Endodermal cell (in vitro differentiated cells): ENCODE results near the gene TCF20. TPM values are rescaled to one million over a fixed set of nuclear protein-coding genes. Genes with fewer than 3 reads are reported as not detected.

Experiments
- DNase-seq: peaks from one replicate; pipeline ENCODE4 v3.0.0-alpha.2; 2017
- H3K27ac ChIP-seq: 2 replicates; pipeline ENCODE4 v1.5.1; 2013; ENCODE audit warnings: mild to moderate bottlenecking, low read depth, low read length, moderate library complexity
- H3K27me3 ChIP-seq: 2 replicates; pipeline ENCODE4 v1.6.1; 2013; ENCODE audit warnings: mild to moderate bottlenecking, low read length, moderate library complexity; ENCODE audit not compliant: insufficient read depth, control insufficient read depth, poor library complexity, severe bottlenecking
- H3K36me3 ChIP-seq: 2 replicates; pipeline ENCODE4 v1.7.0; 2013; ENCODE audit warnings: mild to moderate bottlenecking, low read length, moderate library complexity; ENCODE audit not compliant: control insufficient read depth, insufficient read depth
- H3K4me1 ChIP-seq: one replicate; pipeline ENCODE4 v1.7.0; 2013; ENCODE audit warnings: low read length; ENCODE audit not compliant: control insufficient read depth, insufficient read depth
- H3K4me3 ChIP-seq: 2 replicates; pipeline ENCODE4 v1.5.1; 2013; ENCODE audit warnings: mild to moderate bottlenecking, low read length, moderate library complexity
- H3K9ac ChIP-seq: 2 replicates; pipeline ENCODE4 v1.6.1; 2013; ENCODE audit warnings: mild to moderate bottlenecking, low read length, moderate library complexity; ENCODE audit not compliant: poor library complexity, severe bottlenecking; ENCODE audit errors: extremely low read depth
- H3K9me3 ChIP-seq: 2 replicates; pipeline ENCODE4 v1.6.1; 2013; ENCODE audit warnings: mild to moderate bottlenecking, low read length, moderate library complexity; ENCODE audit not compliant: control insufficient read depth
- H3K27ac Mint-ChIP-seq: 2 replicates; pipeline ENCODE4 v1.8.0; 2020; ENCODE audit warnings: mixed read lengths
- H3K27me3 Mint-ChIP-seq: 2 replicates; pipeline ENCODE4 v1.8.0; 2021; ENCODE audit warnings: mild to moderate bottlenecking, mixed read lengths; ENCODE audit not compliant: insufficient read depth
- H3K36me3 Mint-ChIP-seq: 2 replicates; pipeline ENCODE4 v1.8.0; 2020; ENCODE audit warnings: low read depth, mixed read lengths
- H3K4me1 Mint-ChIP-seq: 2 replicates; pipeline ENCODE4 v1.8.0; 2020; ENCODE audit warnings: mixed read lengths
- H3K4me3 Mint-ChIP-seq: 2 replicates; pipeline ENCODE4 v1.8.0; 2020; ENCODE audit warnings: mild to moderate bottlenecking, moderate library complexity, mixed read lengths
- H3K9me3 Mint-ChIP-seq: 2 replicates; pipeline ENCODE4 v1.8.0; 2020; ENCODE audit warnings: mild to moderate bottlenecking, mixed read lengths
- CTCF ChIP-seq: fragments of 200-600 bp; sonication (generic); conservative IDR thresholded peaks from 2 replicates; pipeline ENCODE4 v1.5.0; 2021; ENCODE audit warnings: antibody characterized with exemption, mild to moderate bottlenecking
- WGBS, 2 experiments: methylation state at CpG; one replicate each; pipeline versions ENCODE4 v1.1.5 to v1.1.7; 2013; ENCODE audit warnings: missing lambda C conversion rate in 2 of 2, mixed read lengths in 1 of 2; ENCODE audit not compliant: insufficient coverage in 1 of 2, insufficient read length in 1 of 2; 5-methylcytosine and 5-hydroxymethylcytosine counted together
- total RNA-seq, 2 donors: library from RNA; stranded (reverse); fragmentation: NEBNext Ultra II Directional in 1 of 2; extraction: Animal tissue kit (Norgen Biotek cat#: 25700) in 1 of 2; gene quantifications; 2 replicates in 1 of 2; 3 replicates in 1 of 2; pipeline ENCODE4 v1.2.1, GENCODE V29; 2021

TCF20 gene
- total RNA-seq, 2 donors from 2014 or later: 113 to 134 TPM

- no peaks in the 10 kb centered on the region for H3K27me3 ChIP-seq
- H3K4me3 ChIP-seq: no peak overlapping the region
- no peaks in the 10 kb centered on the region for H3K9me3 Mint-ChIP-seq
- H3K36me3 Mint-ChIP-seq: peaks cover 6% of the 10 kb centered on the region
- DNase-seq: no peak
- H3K4me1 Mint-ChIP-seq: peaks cover 31% of the 10 kb centered on the region
- H3K27me3 Mint-ChIP-seq: no peaks in the 10 kb centered on the region
- peaks cover 10% of the 10 kb centered on the region for H3K4me1 ChIP-seq
- H3K36me3 ChIP-seq: peaks cover 4% of the 10 kb centered on the region
- no peak overlapping the region for H3K4me3 Mint-ChIP-seq
- no peak overlapping the region for H3K27ac Mint-ChIP-seq
- H3K9me3 ChIP-seq: no peaks in the 10 kb centered on the region
- no peak overlapping the region for H3K9ac ChIP-seq
- WGBS, 2 experiments: 96 to 100% methylated on average over 5 to 6 of the region's 6 CpGs
- H3K27ac ChIP-seq: no peak overlapping the region
- TF ChIP-seq CTCF: no peak
Observed at GRCh38 chr22:42229455-42230149, 40.9 kb downstream of the TCF20 start.

- H3K36me3 ChIP-seq: peaks cover 4% of the 10 kb centered on the region
- H3K4me1 Mint-ChIP-seq: peaks cover 26% of the 10 kb centered on the region
- no peak for DNase-seq
- no peak overlapping the region for H3K4me3 ChIP-seq
- no peaks in the 10 kb centered on the region for H3K4me1 ChIP-seq
- no peak overlapping the region for H3K27ac Mint-ChIP-seq
- H3K4me3 Mint-ChIP-seq: no peak overlapping the region
- no peaks in the 10 kb centered on the region for H3K27me3 Mint-ChIP-seq
- H3K9me3 Mint-ChIP-seq: no peaks in the 10 kb centered on the region
- no peak overlapping the region for H3K27ac ChIP-seq
- no peak for TF ChIP-seq CTCF
- no peaks in the 10 kb centered on the region for H3K27me3 ChIP-seq
- no peaks in the 10 kb centered on the region for H3K9me3 ChIP-seq
- 90 to 96% methylated on average over 4 of the region's 4 CpGs for WGBS, 2 experiments
- peaks cover 6% of the 10 kb centered on the region for H3K36me3 Mint-ChIP-seq
- H3K9ac ChIP-seq: no peak overlapping the region
Observed at GRCh38 chr22:42228483-42228882, 42.0 kb downstream of the TCF20 start.

GRCh38 chr22:42227435-42227834 lies 43.0 kb downstream of the TCF20 start:
- no peak for DNase-seq
- H3K9me3 ChIP-seq: no peaks in the 10 kb centered on the region
- Mint-ChIP-seq H3K36me3 (peaks cover 6% of the 10 kb centered on the region), H3K9me3 (no peaks in the 10 kb centered on the region), H3K27ac (no peak overlapping the region), H3K4me3 (no peak overlapping the region), H3K4me1 (peaks cover 27% of the 10 kb centered on the region), H3K27me3 (no peaks in the 10 kb centered on the region)
- peaks cover 4% of the 10 kb centered on the region for H3K36me3 ChIP-seq
- H3K9ac ChIP-seq: no peak overlapping the region
- 91 to 100% methylated on average over 3 of the region's 3 CpGs for WGBS, 2 experiments
- H3K27me3 ChIP-seq: no peaks in the 10 kb centered on the region
- H3K27ac ChIP-seq: no peak overlapping the region
- no peak for TF ChIP-seq CTCF
- H3K4me1 ChIP-seq: no peaks in the 10 kb centered on the region
- H3K4me3 ChIP-seq: no peak overlapping the region
